Measurements from ENCODE around the gene ITPKB. TPM values are rescaled to one million over a fixed set of nuclear protein-coding genes. Genes with fewer than 3 reads are reported as not detected.

Gene ITPKB
- polyA plus RNA-seq, 2 donors: 6.5 to 8.1 TPM

DNA sequence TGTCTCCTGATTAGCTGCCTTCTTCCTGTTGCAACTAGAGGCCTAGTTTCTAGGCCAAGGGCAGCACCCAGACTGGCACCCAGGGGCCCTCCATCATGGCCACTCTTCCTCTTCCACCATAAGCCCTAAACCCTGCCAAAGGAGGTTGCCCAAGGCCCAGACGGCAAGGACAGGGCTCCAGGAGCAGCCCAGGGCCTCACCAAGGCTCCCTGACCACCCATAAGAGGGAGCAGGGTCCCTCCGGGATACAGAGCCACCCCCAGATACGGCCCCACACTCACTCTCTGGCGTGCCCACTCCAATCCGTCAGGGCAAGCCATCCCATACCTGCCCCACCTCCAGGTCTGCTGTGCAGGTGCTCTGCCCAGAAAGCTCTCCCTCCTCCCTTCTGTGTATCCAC is 79.9 kb downstream of the ITPKB start:
- Histone ChIP-seq H3K36me3 (ENCODE audit: control insufficient read depth in 2 of 2, insufficient read depth in 2 of 2, low read length in 1 of 2) (no peaks in the 10 kb centered on the region), H3K4me3 (ENCODE audit: low read depth in 1 of 2, low read length in 2 of 2) (no peak overlapping the region), H3K9me3 (ENCODE audit: control insufficient read depth in 2 of 2, insufficient read depth in 1 of 2, low read depth in 1 of 2, low read length in 1 of 2) (no peaks in the 10 kb centered on the region), H3K27me3 (ENCODE audit: control insufficient read depth in 1 of 2, insufficient read depth in 2 of 2, low read length in 2 of 2) (no peaks in the 10 kb centered on the region), H3K27ac (ENCODE audit: low read depth in 2 of 2, low read length in 1 of 2) (peak overlapping the region; percentile 74 to 96), H3K4me1 (ENCODE audit: control insufficient read depth in 2 of 2, insufficient read depth in 2 of 2, low read length in 1 of 2) (peaks cover 16 to 56% of the 10 kb centered on the region in 2 donors)
- WGBS, 2 donors: 82 to 85% methylated on average over 5 of the region's 5 CpGs

- no peaks in the 10 kb centered on the region for H3K27me3 ChIP-seq (ENCODE audit: control insufficient read depth in 1 of 2, insufficient read depth in 2 of 2, low read length in 2 of 2)
- H3K4me1 ChIP-seq (ENCODE audit: control insufficient read depth in 2 of 2, insufficient read depth in 2 of 2, low read length in 1 of 2): peaks cover 16 to 53% of the 10 kb centered on the region in 2 donors
- peak overlapping the region; percentile 74 to 96 for H3K27ac ChIP-seq (ENCODE audit: low read depth in 2 of 2, low read length in 1 of 2)
- H3K36me3 ChIP-seq (ENCODE audit: control insufficient read depth in 2 of 2, insufficient read depth in 2 of 2, low read length in 1 of 2): no peaks in the 10 kb centered on the region
- no peak overlapping the region for H3K4me3 ChIP-seq (ENCODE audit: low read depth in 1 of 2, low read length in 2 of 2)
- no peaks in the 10 kb centered on the region for H3K9me3 ChIP-seq (ENCODE audit: control insufficient read depth in 2 of 2, insufficient read depth in 1 of 2, low read depth in 1 of 2, low read length in 1 of 2)
- 58 to 72% methylated on average over 22 of the region's 22 CpGs for WGBS, 2 donors
Measured at GRCh38 chr1:226658546-226659125, 80.4 kb downstream of the ITPKB start.

GRCh38 chr1:226657895-226658545 is 81.1 kb downstream of the ITPKB start:
- WGBS, 2 donors: 38 to 50% methylated on average over 10 of the region's 10 CpGs
- Histone ChIP-seq H3K4me3 (ENCODE audit: low read depth in 1 of 2, low read length in 2 of 2) (no peak overlapping the region), H3K27ac (ENCODE audit: low read depth in 2 of 2, low read length in 1 of 2) (peak overlapping the region; percentile 80 to 96), H3K9me3 (ENCODE audit: control insufficient read depth in 2 of 2, insufficient read depth in 1 of 2, low read depth in 1 of 2, low read length in 1 of 2) (no peaks in the 10 kb centered on the region), H3K4me1 (ENCODE audit: control insufficient read depth in 2 of 2, insufficient read depth in 2 of 2, low read length in 1 of 2) (peaks cover 16 to 48% of the 10 kb centered on the region in 2 donors), H3K36me3 (ENCODE audit: control insufficient read depth in 2 of 2, insufficient read depth in 2 of 2, low read length in 1 of 2) (no peaks in the 10 kb centered on the region), H3K27me3 (ENCODE audit: control insufficient read depth in 1 of 2, insufficient read depth in 2 of 2, low read length in 2 of 2) (no peaks in the 10 kb centered on the region)

DNA sequence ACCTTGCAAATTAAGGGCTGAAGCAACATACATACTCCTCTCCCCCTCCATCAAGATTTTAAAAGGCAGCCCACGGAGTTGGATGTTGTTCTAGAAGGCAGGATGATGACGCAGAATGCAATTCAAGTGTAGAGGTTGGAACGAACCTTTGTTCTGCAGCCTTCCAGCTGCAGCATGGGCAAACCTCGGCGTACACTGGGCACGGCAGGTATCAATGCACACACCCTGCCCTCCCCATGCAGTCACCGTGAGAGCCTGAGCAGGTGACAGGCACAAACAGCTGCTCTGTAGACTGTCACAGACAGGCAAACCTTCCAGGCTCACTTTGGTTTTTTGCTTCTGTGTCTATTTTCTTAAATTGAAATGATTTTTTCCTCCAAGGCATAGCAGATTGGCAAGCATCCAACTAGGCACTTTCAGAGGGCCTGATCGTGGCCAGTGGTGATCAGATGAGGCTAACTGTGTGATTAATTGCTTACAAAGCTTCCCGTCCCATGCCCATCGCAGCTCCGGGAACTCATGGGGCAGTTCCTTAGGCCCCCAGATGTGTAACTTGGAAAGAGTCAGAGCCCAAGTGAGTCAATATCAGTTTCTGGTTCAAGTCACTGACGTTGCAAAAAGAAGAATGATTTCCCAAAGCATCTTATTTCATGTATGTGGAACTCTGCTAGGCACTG is 82.3 kb downstream of the ITPKB start:
- H3K27ac ChIP-seq (ENCODE audit: low read depth in 2 of 2, low read length in 1 of 2): peak overlapping the region; percentile 41 to 91
- peaks cover 16 to 41% of the 10 kb centered on the region in 2 donors for H3K4me1 ChIP-seq (ENCODE audit: control insufficient read depth in 2 of 2, insufficient read depth in 2 of 2, low read length in 1 of 2)
- no peaks in the 10 kb centered on the region for H3K36me3 ChIP-seq (ENCODE audit: control insufficient read depth in 2 of 2, insufficient read depth in 2 of 2, low read length in 1 of 2)
- 20 to 23% methylated on average over 12 of the region's 12 CpGs for WGBS, 2 donors
- no peak overlapping the region for H3K4me3 ChIP-seq (ENCODE audit: low read depth in 1 of 2, low read length in 2 of 2)
- H3K27me3 ChIP-seq (ENCODE audit: control insufficient read depth in 1 of 2, insufficient read depth in 2 of 2, low read length in 2 of 2): no peaks in the 10 kb centered on the region
- no peaks in the 10 kb centered on the region for H3K9me3 ChIP-seq (ENCODE audit: control insufficient read depth in 2 of 2, insufficient read depth in 1 of 2, low read depth in 1 of 2, low read length in 1 of 2)

DNA sequence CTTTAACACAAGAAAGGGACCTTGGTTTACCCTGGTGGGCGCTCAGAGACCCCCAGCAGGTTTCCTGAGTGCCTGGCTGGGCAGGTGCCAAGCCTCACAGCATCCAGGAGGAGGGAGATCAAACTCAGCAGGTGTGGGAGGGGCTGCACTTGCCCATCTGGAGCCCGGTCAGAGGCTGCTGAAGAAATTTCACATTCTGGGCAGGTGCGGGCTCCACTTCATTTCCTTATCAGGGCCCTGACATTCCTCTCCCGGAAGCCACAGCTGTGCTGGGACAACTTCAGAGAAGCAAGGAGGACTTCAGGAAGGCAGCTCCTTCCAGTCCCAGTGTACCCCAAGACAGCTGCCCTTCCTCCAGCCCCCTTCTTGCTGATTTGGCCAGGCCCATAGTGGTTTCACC is 82.9 kb downstream of the ITPKB start:
- Histone ChIP-seq H3K9me3 (ENCODE audit: control insufficient read depth in 2 of 2, insufficient read depth in 1 of 2, low read depth in 1 of 2, low read length in 1 of 2) (no peaks in the 10 kb centered on the region), H3K27me3 (ENCODE audit: control insufficient read depth in 1 of 2, insufficient read depth in 2 of 2, low read length in 2 of 2) (no peaks in the 10 kb centered on the region), H3K27ac (ENCODE audit: low read depth in 2 of 2, low read length in 1 of 2) (peak overlapping the region; percentile 54 to 91), H3K36me3 (ENCODE audit: control insufficient read depth in 2 of 2, insufficient read depth in 2 of 2, low read length in 1 of 2) (no peaks in the 10 kb centered on the region), H3K4me3 (ENCODE audit: low read depth in 1 of 2, low read length in 2 of 2) (no peak overlapping the region), H3K4me1 (ENCODE audit: control insufficient read depth in 2 of 2, insufficient read depth in 2 of 2, low read length in 1 of 2) (peaks cover 16 to 38% of the 10 kb centered on the region in 2 donors)
- WGBS, 2 donors: 38 to 54% methylated on average over 4 of the region's 4 CpGs

- no peaks in the 10 kb centered on the region for H3K36me3 ChIP-seq (ENCODE audit: control insufficient read depth in 2 of 2, insufficient read depth in 2 of 2, low read length in 1 of 2)
- no peaks in the 10 kb centered on the region for H3K9me3 ChIP-seq (ENCODE audit: control insufficient read depth in 2 of 2, insufficient read depth in 1 of 2, low read depth in 1 of 2, low read length in 1 of 2)
- peak overlapping the region; percentile 54 to 91 for H3K27ac ChIP-seq (ENCODE audit: low read depth in 2 of 2, low read length in 1 of 2)
- H3K4me3 ChIP-seq (ENCODE audit: low read depth in 1 of 2, low read length in 2 of 2): no peak overlapping the region
- H3K4me1 ChIP-seq (ENCODE audit: control insufficient read depth in 2 of 2, insufficient read depth in 2 of 2, low read length in 1 of 2): peaks cover 10 to 34% of the 10 kb centered on the region in 2 donors
- 77 to 83% methylated on average over 12 of the region's 12 CpGs for WGBS, 2 donors
- no peaks in the 10 kb centered on the region for H3K27me3 ChIP-seq (ENCODE audit: control insufficient read depth in 1 of 2, insufficient read depth in 2 of 2, low read length in 2 of 2)
Measured at GRCh38 chr1:226655251-226656163, 83.6 kb downstream of the ITPKB start.

DNA sequence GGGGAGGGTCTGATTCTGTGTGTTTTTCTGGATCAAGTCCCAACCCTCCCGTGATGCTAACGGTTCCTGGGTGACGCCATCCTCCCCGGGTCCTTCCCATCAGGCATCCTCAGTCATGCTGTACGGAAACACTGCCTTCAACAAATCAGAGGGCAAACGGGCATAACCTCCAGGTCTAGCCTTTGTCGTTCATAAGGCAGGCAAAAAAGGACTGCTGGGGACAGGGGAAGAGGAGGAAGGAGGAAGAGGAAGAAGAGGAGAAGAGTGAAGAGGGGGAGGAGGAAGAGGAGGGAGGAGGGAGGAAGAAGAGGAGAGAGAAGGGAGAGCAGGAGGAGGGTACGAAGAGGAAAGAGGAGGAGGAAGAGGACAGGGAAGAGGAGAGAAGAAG is 84.4 kb downstream of the ITPKB start:
- Histone ChIP-seq H3K27ac (ENCODE audit: low read depth in 2 of 2, low read length in 1 of 2) (peak overlapping the region; percentile 52 to 91), H3K27me3 (ENCODE audit: control insufficient read depth in 1 of 2, insufficient read depth in 2 of 2, low read length in 2 of 2) (no peaks in the 10 kb centered on the region), H3K4me3 (ENCODE audit: low read depth in 1 of 2, low read length in 2 of 2) (no peak overlapping the region), H3K9me3 (ENCODE audit: control insufficient read depth in 2 of 2, insufficient read depth in 1 of 2, low read depth in 1 of 2, low read length in 1 of 2) (no peaks in the 10 kb centered on the region), H3K36me3 (ENCODE audit: control insufficient read depth in 2 of 2, insufficient read depth in 2 of 2, low read length in 1 of 2) (no peaks in the 10 kb centered on the region), H3K4me1 (ENCODE audit: control insufficient read depth in 2 of 2, insufficient read depth in 2 of 2, low read length in 1 of 2) (peaks cover 5 to 33% of the 10 kb centered on the region in 2 donors)
- 68 to 71% methylated on average over 8 of the region's 8 CpGs for WGBS, 2 donors

GRCh38 chr1:226654046-226654667 is 84.9 kb downstream of the ITPKB start:
- no peaks in the 10 kb centered on the region for H3K27me3 ChIP-seq (ENCODE audit: control insufficient read depth in 1 of 2, insufficient read depth in 2 of 2, low read length in 2 of 2)
- peaks cover 2 to 31% of the 10 kb centered on the region in 2 donors for H3K4me1 ChIP-seq (ENCODE audit: control insufficient read depth in 2 of 2, insufficient read depth in 2 of 2, low read length in 1 of 2)
- peaks cover 0 to 2% of the 10 kb centered on the region in 2 donors for H3K9me3 ChIP-seq (ENCODE audit: control insufficient read depth in 2 of 2, insufficient read depth in 1 of 2, low read depth in 1 of 2, low read length in 1 of 2)
- 53 to 60% methylated on average over 8 of the region's 8 CpGs for WGBS, 2 donors
- H3K36me3 ChIP-seq (ENCODE audit: control insufficient read depth in 2 of 2, insufficient read depth in 2 of 2, low read length in 1 of 2): peaks cover 0 to 3% of the 10 kb centered on the region in 2 donors
- peak overlapping the region; percentile 52 to 79 for H3K27ac ChIP-seq (ENCODE audit: low read depth in 2 of 2, low read length in 1 of 2)
- H3K4me3 ChIP-seq (ENCODE audit: low read depth in 1 of 2, low read length in 2 of 2): no peak overlapping the region

All from esophagus (tissue), 2 donors.